GM12892 (cell line): ENCODE results near the gene HIGD2A.

Experiments
- POLR2A ChIP-seq: IDR thresholded peaks from 2 replicates; pipeline ENCODE4 v1.6.1; 2011; ENCODE audit warnings: low read depth, low read length, control low read depth
- POLR2AphosphoS5 ChIP-seq: IDR thresholded peaks from 2 replicates; pipeline ENCODE4 v1.6.1; 2011; ENCODE audit warnings: low read depth, low read length, control low read depth
- TAF1 ChIP-seq: IDR thresholded peaks from 2 replicates; pipeline ENCODE4 v1.6.1; 2011; ENCODE audit warnings: low read depth, mild to moderate bottlenecking, control low read depth, low read length, borderline replicate concordance

DNA sequence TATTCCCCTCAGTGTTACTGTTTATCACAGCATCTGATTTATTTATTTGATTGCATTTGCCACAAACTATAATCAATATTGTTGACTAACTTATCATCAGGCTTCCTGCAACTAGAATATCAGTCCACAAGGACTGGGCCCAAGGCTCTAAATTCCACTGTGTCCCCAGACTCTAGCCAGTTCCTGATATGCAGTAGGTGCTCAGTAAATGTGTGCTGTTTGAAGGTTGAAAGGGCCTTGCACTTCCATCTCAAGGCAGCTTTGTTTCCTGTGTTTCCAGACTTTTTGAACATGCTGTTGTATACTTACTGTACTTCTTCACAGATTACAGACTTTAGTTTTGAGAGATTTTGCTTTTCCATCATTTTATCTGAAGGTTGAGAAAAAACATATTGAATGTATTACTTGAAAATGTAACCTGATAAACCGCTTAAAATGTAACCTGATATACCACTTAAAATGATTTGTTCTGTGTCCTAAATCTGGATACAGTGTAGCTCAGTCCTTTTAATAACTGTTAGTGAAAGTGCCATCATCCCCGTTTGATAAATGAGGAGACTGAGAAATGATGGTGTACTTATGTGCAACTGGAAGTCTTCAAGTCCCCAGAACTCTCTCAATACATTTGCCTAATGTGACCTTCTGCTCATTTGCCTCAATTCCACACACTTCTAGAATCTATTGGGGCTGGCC is 45.6 kb upstream of the HIGD2A start:
- TF ChIP-seq POLR2A (no peak), POLR2AphosphoS5 (no peak), TAF1 (no peak)
